Naive thymus-derived CD8-positive, alpha-beta T cell (primary cell): ENCODE measurements around the gene WDR90. TPM values are rescaled to one million over a fixed set of nuclear protein-coding genes. Genes with fewer than 3 reads are reported as not detected.

Source experiments
- ATAC-seq, 2 donors: fragments of 150-1000 bp; cut with Tn5 transposase in 1 of 2; sonication (Bioruptor Pico), chemical (Tn5 transposase) in 1 of 2; 1 replicate in 1 of 2; 2 replicates in 1 of 2; pipeline ENCODE4 v1.10.0; 2021; ENCODE audit warnings: mild to moderate bottlenecking in 2 of 2, moderate library complexity in 2 of 2
- POLR2A ChIA-PET: fragments of 350-600 bp; sonication (Branson Sonifier 250); formaldehyde crosslinking; loops from one replicate; lab custom pipeline; 2021; ENCODE audit warnings: antibody characterized with exemption; lab: Charles Lee
- DNase-seq, 10 donors: peaks; one replicate each; pipeline versions ENCODE4 v3.0.0 to v3.0.0-alpha.2; 2020 to 2022
- H3K27ac Mint-ChIP-seq, 10 donors: one replicate each; pipeline ENCODE4 v1.8.0; 2020 to 2022; ENCODE audit warnings: mild to moderate bottlenecking in 10 of 10, mixed read lengths in 10 of 10, moderate library complexity in 4 of 10, inconsistent platforms in 1 of 10
- H3K27me3 Mint-ChIP-seq, 5 donors: one replicate each; pipeline ENCODE4 v1.8.0; 2021 to 2022; ENCODE audit warnings: mixed read lengths in 5 of 5
- H3K36me3 Mint-ChIP-seq, 3 donors: one replicate each; pipeline ENCODE4 v1.8.0; 2020 to 2022; ENCODE audit warnings: mixed read lengths in 3 of 3, mild to moderate bottlenecking in 2 of 3, inconsistent platforms in 1 of 3
- H3K4me1 Mint-ChIP-seq, 4 donors: one replicate each; pipeline ENCODE4 v1.8.0; 2021 to 2022; ENCODE audit warnings: mixed read lengths in 4 of 4
- H3K4me3 Mint-ChIP-seq, 10 donors: one replicate each; pipeline ENCODE4 v1.8.0; 2020 to 2022; ENCODE audit warnings: mild to moderate bottlenecking in 10 of 10, mixed read lengths in 10 of 10, moderate library complexity in 6 of 10, inconsistent platforms in 1 of 10
- H3K9me3 Mint-ChIP-seq, 9 donors: one replicate each; pipeline ENCODE4 v1.8.0; 2020 to 2022; ENCODE audit warnings: mixed read lengths in 9 of 9, mild to moderate bottlenecking in 3 of 9, inconsistent platforms in 1 of 9, moderate library complexity in 1 of 9
- polyA plus RNA-seq, 3 donors: library from polyadenylated mRNA; unstranded; fragments of 300-500 nt; fragmentation: Illumina TruSeq; gene quantifications; one replicate each; pipeline ENCODE4 v1.2.3, GENCODE V29; 2021
- total RNA-seq, 8 experiments: library from RNA in 2 of 8; stranded (reverse) in 2 of 8; gene quantifications; one replicate each; pipeline ENCODE4 v1.2.3 and lab custom pipeline; 2021 to 2026

The WDR90 gene
- total and polyA plus RNA-seq, 5 experiments from 2014 or later, result 0.27 to 19.2 (median 2.5) TPM

DNA sequence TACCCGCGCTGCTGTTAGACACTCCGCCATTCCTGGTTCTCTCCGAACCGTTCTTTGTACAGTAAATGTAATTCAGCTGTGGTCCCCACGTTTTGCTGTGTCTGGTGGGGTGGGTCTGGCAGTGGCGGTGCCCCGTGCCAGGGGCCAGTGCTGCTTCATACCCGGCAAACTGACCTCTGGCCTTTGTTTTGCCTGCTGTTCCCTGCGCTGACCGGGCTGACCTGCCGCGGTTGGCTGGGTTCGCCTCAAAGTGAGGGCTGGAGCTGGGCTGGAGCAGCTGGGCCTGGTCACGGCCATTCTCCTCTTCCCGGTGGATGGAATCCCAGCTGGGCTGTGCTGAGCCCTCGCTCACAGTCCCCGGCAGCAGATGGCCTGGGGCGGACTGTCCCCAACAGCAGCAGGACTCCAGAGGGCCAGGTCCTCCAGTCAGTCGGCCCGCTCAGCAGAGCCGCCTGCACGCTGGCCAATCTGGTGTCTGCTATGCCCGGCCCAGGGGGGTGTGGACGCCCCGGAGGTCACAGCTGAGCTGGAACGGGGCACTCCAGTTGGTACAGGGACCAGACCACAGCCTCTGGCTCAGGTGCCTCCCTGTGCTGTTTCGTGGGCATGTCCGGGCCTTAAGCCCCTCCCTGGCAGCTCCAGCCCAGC is 19.9 kb upstream of the WDR90 start:
- DNase-seq (no peak), ATAC-seq (no peak)
- H3K27ac Mint-ChIP-seq, result peak overlapping the region in 1 of 10 donors; percentile 82
- H3K4me3 Mint-ChIP-seq, result no peak overlapping the region
- H3K36me3 Mint-ChIP-seq, result peaks cover 0 to 10% (median 4%) of the 10 kb centered on the region in 3 donors
- no peaks in the 10 kb centered on the region for H3K27me3 Mint-ChIP-seq
- peaks cover 0 to 3% (median 0%) of the 10 kb centered on the region in 4 donors for H3K4me1 Mint-ChIP-seq
- POLR2A ChIA-PET, result no interaction called here
- H3K9me3 Mint-ChIP-seq, result no peaks in the 10 kb centered on the region

DNA sequence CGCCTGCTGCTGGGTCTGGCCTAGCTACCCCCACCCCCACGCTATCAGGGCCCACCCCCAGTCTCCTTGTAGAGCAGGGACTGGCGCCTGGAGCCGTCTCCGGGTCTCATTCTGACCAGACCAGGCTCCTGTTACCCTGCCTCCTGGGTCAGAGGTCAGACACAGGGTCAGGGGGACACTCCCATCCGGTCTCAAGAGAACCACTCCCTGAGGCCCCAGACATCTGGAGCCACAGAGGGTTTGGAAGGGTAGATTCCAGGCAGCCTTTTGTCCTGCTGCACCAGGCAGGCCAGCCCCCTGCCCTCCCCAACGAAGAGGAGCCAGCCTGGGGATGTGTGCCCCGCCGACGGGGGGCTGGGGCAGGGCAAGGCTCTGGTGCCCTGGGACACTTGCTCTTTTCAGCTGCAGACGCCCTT is 19.3 kb upstream of the WDR90 start:
- POLR2A ChIA-PET, result no interaction called here
- Mint-ChIP-seq H3K4me1 (peaks cover 0 to 6% (median 0%) of the 10 kb centered on the region in 4 donors), H3K27ac (no peak overlapping the region), H3K36me3 (peaks cover 0 to 10% (median 4%) of the 10 kb centered on the region in 3 donors), H3K27me3 (no peaks in the 10 kb centered on the region), H3K4me3 (no peak overlapping the region), H3K9me3 (no peaks in the 10 kb centered on the region)
- no peak for DNase-seq
- no peak for ATAC-seq

DNA sequence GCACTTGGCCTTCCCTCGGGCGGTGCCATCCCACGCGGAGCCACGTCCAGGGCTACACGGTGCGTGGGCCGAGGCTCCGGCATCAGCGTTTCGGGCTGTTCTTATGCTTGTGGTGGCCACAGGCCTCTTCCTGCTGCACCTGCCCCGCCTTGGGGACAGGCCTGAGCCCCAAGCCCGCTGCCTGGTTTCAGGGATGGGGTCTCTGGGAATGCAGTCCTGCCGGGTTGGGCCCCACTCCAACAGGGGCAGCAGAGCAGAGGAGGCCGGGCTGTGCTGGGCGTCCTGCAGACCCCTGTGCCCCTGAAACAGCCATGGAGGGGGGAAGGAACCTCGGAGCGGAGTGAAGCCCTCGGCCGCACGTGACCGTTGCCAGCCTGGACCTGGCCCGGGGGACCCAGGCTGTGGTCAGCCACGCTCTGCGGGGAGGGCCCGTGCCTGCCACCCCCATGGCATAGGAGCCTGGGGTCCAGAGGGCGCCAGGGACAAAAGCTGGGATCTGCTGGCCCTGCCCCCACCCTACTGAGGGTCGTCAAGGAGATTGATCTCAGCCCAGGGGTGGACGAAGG is 18.8 kb upstream of the WDR90 start:
- ATAC-seq (no peak), DNase-seq (no peak)
- H3K27me3 Mint-ChIP-seq, result no peaks in the 10 kb centered on the region
- peaks cover 0 to 9% (median 0%) of the 10 kb centered on the region in 4 donors for H3K4me1 Mint-ChIP-seq
- H3K9me3 Mint-ChIP-seq, result no peaks in the 10 kb centered on the region
- POLR2A ChIA-PET, result no interaction called here
- H3K27ac Mint-ChIP-seq, result no peak overlapping the region
- no peak overlapping the region for H3K4me3 Mint-ChIP-seq
- H3K36me3 Mint-ChIP-seq, result peaks cover 0 to 10% (median 4%) of the 10 kb centered on the region in 3 donors

DNA sequence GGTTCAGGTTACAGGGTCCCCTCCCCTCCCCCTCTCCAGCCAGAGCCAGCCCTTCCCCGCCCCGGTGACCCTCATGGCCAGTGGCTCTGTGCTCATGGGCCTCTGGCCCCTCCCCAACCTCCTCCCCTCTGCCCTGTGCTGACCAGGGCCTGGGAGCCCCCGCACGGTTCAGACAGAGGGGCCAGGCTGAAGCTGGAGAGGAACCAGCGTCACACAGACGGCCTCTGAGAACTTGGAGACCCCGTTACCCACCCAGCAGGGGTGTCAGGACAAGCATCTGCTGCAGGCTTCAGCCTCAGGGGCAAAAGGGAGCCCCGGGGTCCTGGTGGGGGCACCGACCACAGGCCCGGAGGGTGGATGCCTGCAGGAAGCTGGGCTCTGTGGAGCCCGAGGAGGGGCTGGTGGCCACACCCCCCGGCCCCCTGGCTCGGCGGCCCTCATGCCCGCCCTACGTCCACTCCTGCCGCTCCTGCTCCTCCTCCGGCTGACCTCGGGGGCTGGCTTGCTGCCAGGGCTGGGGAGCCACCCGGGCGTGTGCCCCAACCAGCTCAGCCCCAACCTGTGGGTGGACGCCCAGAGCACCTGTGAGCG is 18.3 kb upstream of the WDR90 start, which contains the start of gene WFIKKN1:
WFIKKN1 (plus strand) TSS at position 171 of the 591 bp plus-strand sequence; CDS start at position 440, 269 bp downstream.
- POLR2A ChIA-PET, result interaction anchor here (0.8 kb wide), 1 partner anchor 41 kb away, joined by 3 read pairs; no protein-coding TSS in a partner anchor
- Mint-ChIP-seq H3K27ac (no peak within 1 kb of the TSS), H3K9me3 (no peaks in the 10 kb centered on the region)

DNA sequence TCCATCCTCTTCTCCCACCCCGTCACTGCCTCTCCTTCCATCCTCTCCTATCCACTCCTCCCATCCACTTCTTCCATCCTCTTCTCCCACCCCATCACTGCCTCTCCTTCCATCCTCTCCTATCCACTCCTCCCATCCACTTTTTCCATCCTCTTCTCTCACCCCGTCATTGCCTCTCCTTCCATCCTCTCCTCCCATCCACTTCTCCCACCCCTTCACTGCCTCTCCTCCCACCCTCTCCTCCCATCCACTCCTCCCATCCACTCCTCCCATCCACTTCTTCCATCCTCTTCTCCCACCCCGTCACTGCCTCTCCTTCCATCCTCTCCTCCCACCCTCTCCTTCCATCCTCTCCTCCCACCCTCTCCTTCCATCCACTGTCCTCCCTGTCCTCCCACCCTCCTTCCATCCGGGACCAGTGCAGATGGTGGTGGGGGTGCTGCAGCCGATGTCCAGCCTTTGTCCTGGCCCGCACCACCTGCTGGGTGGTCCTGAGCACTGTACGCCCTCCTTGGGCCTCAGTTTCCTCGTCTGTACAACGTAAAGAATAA is 17.3 kb upstream of the WDR90 start:
- Mint-ChIP-seq H3K27ac (no peak overlapping the region), H3K4me1 (peaks cover 3 to 12% (median 6%) of the 10 kb centered on the region in 4 donors), H3K27me3 (peaks cover 0 to 4% (median 0%) of the 10 kb centered on the region in 5 donors)

More for the DNA sequence above, 18.3 kb upstream of the WDR90 start, which contains the start of gene WFIKKN1:
- no peak for ATAC-seq
- Mint-ChIP-seq H3K36me3 (peaks cover 0 to 10% (median 4%) of the 10 kb centered on the region in 3 donors), H3K4me1 (peaks cover 0 to 9% (median 0%) of the 10 kb centered on the region in 4 donors), H3K4me3 (no peak within 1 kb of the TSS), H3K27me3 (no peaks in the 10 kb centered on the region)
- DNase-seq, result no peak

DNA sequence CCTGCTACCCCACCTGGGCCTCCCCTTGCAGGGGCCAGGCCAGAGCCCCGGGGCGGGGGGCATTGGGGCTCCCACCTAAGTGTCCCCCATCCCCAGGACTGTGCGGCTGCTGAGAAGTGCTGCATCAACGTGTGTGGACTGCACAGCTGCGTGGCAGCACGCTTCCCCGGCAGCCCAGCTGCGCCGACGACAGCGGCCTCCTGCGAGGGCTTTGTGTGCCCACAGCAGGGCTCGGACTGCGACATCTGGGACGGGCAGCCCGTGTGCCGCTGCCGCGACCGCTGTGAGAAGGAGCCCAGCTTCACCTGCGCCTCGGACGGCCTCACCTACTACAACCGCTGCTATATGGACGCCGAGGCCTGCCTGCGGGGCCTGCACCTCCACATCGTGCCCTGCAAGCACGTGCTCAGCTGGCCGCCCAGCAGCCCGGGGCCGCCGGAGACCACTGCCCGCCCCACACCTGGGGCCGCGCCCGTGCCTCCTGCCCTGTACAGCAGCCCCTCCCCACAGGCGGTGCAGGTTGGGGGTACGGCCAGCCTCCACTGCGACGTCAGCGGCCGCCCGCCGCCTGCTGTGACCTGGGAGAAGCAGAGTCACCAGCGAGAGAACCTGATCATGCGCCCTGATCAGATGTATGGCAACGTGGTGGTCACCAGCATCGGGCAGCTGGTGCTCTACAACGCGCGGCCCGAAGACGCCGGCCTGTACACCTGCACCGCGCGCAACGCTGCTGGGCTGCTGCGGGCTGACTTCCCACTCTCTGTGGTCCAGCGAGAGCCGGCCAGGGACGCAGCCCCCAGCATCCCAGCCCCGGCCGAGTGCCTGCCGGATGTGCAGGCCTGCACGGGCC is 16.5 kb upstream of the WDR90 start:
- H3K4me1 Mint-ChIP-seq, result peaks cover 3 to 17% (median 7%) of the 10 kb centered on the region in 4 donors
- ATAC-seq (no peak), DNase-seq (no peak)
- peaks cover 0 to 6% (median 0%) of the 10 kb centered on the region in 9 donors for H3K9me3 Mint-ChIP-seq
- no peak overlapping the region for H3K27ac Mint-ChIP-seq
- H3K4me3 Mint-ChIP-seq, result no peak overlapping the region
- POLR2A ChIA-PET, result interaction anchor here (0.6 kb wide), 1 partner anchor 1079 kb away, joined by 3 read pairs; no protein-coding TSS in a partner anchor
- H3K27me3 Mint-ChIP-seq, result peaks cover 0 to 4% (median 0%) of the 10 kb centered on the region in 5 donors
- H3K36me3 Mint-ChIP-seq, result peaks cover 0 to 5% (median 0%) of the 10 kb centered on the region in 3 donors

More for the DNA sequence above, 17.3 kb upstream of the WDR90 start:
- Mint-ChIP-seq H3K9me3 (peaks cover 0 to 6% (median 0%) of the 10 kb centered on the region in 9 donors), H3K36me3 (peaks cover 0 to 7% (median 0%) of the 10 kb centered on the region in 3 donors), H3K4me3 (no peak overlapping the region)
- DNase-seq, result no peak
- ATAC-seq, result no peak
- POLR2A ChIA-PET, result interaction anchor here (0.8 kb wide), 1 partner anchor 42 kb away, joined by 3 read pairs; no protein-coding TSS in a partner anchor

DNA sequence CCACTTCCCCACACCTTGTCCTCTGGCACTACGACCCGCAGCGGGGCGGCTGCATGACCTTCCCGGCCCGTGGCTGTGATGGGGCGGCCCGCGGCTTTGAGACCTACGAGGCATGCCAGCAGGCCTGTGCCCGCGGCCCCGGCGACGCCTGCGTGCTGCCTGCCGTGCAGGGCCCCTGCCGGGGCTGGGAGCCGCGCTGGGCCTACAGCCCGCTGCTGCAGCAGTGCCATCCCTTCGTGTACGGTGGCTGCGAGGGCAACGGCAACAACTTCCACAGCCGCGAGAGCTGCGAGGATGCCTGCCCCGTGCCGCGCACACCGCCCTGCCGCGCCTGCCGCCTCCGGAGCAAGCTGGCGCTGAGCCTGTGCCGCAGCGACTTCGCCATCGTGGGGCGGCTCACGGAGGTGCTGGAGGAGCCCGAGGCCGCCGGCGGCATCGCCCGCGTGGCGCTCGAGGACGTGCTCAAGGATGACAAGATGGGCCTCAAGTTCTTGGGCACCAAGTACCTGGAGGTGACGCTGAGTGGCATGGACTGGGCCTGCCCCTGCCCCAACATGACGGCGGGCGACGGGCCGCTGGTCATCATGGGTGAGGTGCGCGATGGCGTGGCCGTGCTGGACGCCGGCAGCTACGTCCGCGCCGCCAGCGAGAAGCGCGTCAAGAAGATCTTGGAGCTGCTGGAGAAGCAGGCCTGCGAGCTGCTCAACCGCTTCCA is 15.7 kb upstream of the WDR90 start:
- Mint-ChIP-seq H3K9me3 (peaks cover 0 to 6% (median 0%) of the 10 kb centered on the region in 9 donors), H3K36me3 (peaks cover 0 to 5% (median 0%) of the 10 kb centered on the region in 3 donors), H3K27me3 (peaks cover 0 to 4% (median 0%) of the 10 kb centered on the region in 5 donors), H3K4me1 (peaks cover 3 to 18% (median 7%) of the 10 kb centered on the region in 4 donors), H3K27ac (no peak overlapping the region), H3K4me3 (no peak overlapping the region)
- DNase-seq (peak in 1 of 10 donors; percentile 3), ATAC-seq (no peak)
- POLR2A ChIA-PET, result no interaction called here

DNA sequence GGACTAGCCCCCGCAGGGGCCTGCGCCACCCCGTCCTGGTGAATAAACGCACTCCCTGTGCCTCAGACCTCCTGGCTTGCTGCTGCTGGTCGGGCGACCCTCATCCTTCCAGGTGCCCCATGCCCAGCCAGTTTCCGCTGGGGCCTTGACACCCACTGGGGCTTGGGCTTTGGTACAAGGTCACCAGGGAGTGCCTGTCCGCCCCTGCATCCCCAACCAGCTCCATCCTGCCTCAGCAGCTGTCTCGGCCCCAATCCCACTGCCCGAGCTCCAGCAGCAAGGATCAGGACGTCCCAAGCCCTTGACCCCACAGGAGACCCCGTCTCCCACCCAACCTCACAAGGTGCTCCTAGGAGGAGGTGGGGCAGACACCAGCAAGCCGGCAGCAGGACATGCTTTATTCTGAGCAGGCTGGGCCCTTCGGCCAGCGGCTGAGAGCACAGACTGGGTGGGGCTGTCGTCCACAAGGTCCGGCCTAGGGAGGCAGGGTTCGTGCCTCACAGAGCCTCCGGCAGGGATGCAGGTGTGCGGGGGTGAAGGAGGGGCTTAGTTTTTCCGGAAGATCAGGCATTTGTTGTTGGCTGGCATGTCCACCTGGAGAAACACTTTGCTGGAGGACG is 15.0 kb upstream of the WDR90 start:
- POLR2A ChIA-PET, result no interaction called here
- no peak for DNase-seq
- H3K4me3 Mint-ChIP-seq, result peak overlapping the region in 7 of 10 donors; percentile 28 to 97 (median 48)
- H3K9me3 Mint-ChIP-seq, result peaks cover 0 to 6% (median 0%) of the 10 kb centered on the region in 9 donors
- H3K27me3 Mint-ChIP-seq, result peaks cover 0 to 4% (median 0%) of the 10 kb centered on the region in 5 donors
- peaks cover 0 to 2% (median 0%) of the 10 kb centered on the region in 3 donors for H3K36me3 Mint-ChIP-seq
- no peak for ATAC-seq
- peak overlapping the region in 1 of 10 donors; percentile 60 for H3K27ac Mint-ChIP-seq
- H3K4me1 Mint-ChIP-seq, result peaks cover 3 to 18% (median 7%) of the 10 kb centered on the region in 4 donors

DNA sequence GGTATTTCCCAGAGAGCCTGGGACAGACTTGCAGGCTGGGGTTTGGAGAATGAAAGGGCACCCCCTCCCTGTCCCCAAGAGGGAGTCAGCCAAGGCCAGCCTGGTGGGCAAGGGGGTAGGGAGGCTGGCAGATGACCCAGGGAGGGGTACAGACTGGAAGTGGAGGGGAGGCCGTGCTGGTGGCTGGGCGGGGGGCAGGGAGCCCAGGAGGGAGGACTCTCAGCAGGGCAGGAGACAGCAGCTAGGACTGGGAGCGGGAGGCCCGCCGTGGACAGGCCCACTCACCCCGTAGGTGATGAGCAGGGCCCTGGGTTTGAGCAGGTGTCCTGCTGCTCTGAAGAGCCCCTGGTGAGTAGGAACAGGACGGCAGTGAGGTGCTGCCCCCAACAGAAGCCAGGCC is 14.2 kb upstream of the WDR90 start:
- Mint-ChIP-seq H3K36me3 (peaks cover 0 to 2% (median 0%) of the 10 kb centered on the region in 3 donors), H3K27me3 (peaks cover 0 to 4% (median 0%) of the 10 kb centered on the region in 5 donors), H3K27ac (peak overlapping the region in 3 of 10 donors; percentile 19 to 67 (median 49)), H3K9me3 (peaks cover 0 to 6% (median 0%) of the 10 kb centered on the region in 9 donors), H3K4me1 (peaks cover 3 to 18% (median 7%) of the 10 kb centered on the region in 4 donors), H3K4me3 (peak overlapping the region; percentile 48 to 97 (median 72))
- ATAC-seq (no peak), DNase-seq (no peak)
- POLR2A ChIA-PET, result no interaction called here

DNA sequence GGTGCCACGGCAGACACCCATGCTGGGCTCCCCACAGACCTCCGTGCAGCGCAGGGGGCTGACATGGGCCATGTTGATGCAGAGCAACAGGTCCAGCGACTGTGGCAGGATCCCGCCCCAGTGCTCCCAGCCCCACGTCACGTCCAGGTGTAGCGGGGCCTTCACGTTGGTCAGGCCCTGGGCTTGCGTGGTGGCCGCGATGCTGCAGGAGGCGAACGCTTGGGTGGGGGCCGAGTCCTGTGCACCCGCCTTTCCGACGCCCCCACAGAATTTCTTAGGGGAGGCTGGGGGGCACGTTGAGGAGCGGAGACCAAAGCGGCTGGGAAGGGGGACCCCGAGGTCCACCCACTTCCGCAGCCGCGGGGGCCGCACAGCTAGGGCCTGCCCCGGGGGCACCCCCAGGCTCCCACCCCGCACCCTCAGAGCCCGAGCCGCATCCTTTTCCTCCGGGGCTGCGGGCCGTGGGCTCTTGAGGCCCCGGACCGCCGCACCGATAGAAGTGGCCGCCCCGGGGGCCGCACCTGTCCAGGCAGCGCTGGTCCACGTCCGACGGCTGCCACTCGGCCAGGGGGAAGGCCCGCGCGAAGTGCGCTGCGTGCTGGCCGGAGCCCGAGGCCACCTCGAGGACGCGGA is 13.5 kb upstream of the WDR90 start:
- H3K27ac Mint-ChIP-seq, result peak overlapping the region in 3 of 10 donors; percentile 19 to 100 (median 98)
- H3K4me3 Mint-ChIP-seq, result peak overlapping the region in 9 of 10 donors; percentile 50 to 99 (median 97)
- H3K36me3 Mint-ChIP-seq, result peaks cover 0 to 2% (median 0%) of the 10 kb centered on the region in 3 donors
- H3K4me1 Mint-ChIP-seq, result peaks cover 3 to 18% (median 7%) of the 10 kb centered on the region in 4 donors
- POLR2A ChIA-PET, result interaction anchor here (0.7 to 3.4 kb wide), 21 partner anchors 11 to 1329 kb away, joined by 3 to 29 read pairs (median 5); partner anchors contain the start of genes CAPN15, DECR2, HAGHL and JMJD8
- peaks cover 0 to 4% (median 0%) of the 10 kb centered on the region in 5 donors for H3K27me3 Mint-ChIP-seq
- peaks cover 0 to 6% (median 0%) of the 10 kb centered on the region in 9 donors for H3K9me3 Mint-ChIP-seq
- ATAC-seq (peak in 1 of 2 donors; percentile 8), DNase-seq (peak in 1 of 10 donors; percentile 13)
